AG09319 (cell line): Measurements from ENCODE around the gene GRIK1.

Experiments used
- DNase-seq: peaks from one replicate; pipeline ENCODE4 v3.0.0-alpha.2; 2010; ENCODE audit warnings: low read depth; ENCODE audit errors: extremely low read depth
- TF ChIP-seq, protein P1 (sequence below): IDR thresholded peaks from 2 replicates; pipeline ENCODE4 v1.5.1; 2011; ENCODE audit warnings: low read depth, mild to moderate bottlenecking, inconsistent platforms, low read length, moderate library complexity

GRIK1 gene

DNA sequence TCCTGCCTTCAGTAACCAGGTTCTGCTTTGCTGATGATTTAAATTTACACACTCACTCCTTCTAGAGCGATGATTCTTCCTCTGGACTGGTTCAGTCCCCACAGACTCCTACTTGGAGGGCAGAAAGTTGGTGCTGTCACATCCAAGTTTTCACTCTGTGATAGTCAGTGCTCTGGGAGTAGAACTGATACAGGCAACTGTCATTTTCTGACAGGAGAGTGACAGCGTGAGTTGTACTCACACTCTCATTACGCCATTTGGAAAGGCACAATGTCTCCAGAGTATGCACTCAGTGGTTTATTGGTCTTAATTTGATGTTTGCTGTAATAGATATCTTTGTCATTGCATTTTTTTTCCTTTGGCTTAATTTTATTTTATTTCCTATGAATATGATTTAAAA lies 96.0 kb downstream of the GRIK1 start:
- TF ChIP-seq, protein P1, sequence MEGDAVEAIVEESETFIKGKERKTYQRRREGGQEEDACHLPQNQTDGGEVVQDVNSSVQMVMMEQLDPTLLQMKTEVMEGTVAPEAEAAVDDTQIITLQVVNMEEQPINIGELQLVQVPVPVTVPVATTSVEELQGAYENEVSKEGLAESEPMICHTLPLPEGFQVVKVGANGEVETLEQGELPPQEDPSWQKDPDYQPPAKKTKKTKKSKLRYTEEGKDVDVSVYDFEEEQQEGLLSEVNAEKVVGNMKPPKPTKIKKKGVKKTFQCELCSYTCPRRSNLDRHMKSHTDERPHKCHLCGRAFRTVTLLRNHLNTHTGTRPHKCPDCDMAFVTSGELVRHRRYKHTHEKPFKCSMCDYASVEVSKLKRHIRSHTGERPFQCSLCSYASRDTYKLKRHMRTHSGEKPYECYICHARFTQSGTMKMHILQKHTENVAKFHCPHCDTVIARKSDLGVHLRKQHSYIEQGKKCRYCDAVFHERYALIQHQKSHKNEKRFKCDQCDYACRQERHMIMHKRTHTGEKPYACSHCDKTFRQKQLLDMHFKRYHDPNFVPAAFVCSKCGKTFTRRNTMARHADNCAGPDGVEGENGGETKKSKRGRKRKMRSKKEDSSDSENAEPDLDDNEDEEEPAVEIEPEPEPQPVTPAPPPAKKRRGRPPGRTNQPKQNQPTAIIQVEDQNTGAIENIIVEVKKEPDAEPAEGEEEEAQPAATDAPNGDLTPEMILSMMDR: no peak
- no peak for DNase-seq

DNA sequence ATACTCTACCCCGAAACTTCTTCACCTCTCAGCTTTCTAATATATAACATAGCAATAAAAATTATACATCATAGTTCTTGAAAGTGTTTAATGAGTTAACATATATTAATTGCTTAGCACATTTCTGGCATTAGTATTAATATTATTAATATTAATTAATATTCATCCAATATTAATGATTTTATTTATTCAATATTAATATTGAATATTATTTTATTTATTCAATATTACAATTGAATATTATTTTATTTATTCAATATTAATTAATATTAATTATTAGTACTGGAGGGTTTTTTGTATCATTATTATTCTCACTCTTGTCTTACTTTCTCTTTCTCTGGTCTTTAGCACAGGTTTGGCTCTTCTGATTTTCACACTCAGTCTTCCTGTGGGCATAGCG lies 105.2 kb downstream of the GRIK1 start:
- TF ChIP-seq, protein P1: no peak
- DNase-seq: no peak

DNA sequence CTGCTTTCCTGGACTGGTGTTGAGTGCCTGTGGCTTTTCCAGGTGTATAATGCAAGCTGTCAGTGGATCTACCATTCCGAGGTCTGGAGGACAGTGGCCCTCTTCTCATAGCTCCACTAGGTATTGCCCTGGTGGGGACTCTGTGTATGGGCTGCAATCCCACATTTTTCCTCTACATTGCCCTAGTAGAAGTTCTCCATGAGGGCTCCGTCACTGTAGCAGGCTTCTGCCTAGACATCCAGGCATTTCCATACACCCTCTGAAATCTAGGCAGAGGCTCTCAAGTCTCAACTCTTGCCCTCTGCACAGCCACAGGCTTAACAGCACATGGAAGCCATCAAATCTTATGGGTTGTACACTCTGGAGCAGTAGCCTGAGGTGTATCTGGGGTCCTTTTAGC lies 107.6 kb downstream of the GRIK1 start:
- TF ChIP-seq, protein P1: no peak
- DNase-seq: no peak

DNA sequence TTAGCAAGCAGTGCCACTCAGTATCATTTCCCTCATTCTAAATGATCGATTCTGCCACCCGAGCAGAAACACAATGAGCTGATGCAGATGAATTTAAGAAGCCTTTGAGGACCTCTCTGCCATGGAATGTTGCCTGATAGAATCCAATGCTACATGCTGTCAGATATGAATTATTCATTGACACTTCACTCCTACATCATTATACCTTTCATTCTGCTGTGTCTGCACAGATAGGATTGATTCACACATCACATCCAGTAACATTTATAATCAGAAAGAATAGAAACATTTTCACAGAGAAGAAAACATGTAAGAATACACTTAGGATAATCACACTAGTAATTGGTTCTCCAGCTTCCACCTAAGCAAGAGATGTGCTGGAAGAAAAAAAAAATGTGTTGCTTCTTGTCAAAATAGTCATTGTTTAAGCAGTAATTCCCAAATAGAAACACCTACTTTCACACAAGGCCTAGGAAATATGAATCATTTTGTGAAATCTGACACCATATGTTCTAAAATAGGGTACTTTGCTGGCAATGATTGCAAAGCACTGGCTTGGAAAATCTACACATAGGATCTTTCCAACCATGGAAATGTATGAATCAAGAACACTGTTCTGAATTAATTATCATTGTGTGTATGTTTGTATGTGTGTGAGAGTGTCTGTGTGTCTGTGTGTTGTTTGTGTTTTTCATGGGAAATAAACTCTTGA lies 110.1 kb downstream of the GRIK1 start:
- DNase-seq: no peak
- TF ChIP-seq, protein P1: no peak

DNA sequence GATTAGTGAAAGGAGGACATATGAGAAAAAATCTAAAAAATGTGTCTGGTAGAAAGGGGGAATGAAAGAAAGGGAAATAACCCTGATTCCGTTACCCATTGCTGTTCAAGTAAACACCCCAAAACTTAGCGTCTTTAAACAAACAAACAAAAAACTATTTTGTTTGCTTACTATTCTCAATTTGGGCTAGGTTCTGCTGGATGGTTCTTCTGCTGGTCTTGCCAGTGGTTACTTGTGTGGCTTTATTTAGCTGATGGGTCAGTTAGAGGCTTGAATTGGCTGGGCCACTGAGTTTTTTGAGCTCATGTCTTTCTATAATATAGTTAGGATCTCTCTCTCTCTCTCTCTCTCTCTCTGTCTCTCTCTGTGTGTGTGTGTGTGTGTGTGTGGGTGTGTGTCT lies 112.1 kb downstream of the GRIK1 start:
- TF ChIP-seq, protein P1: no peak
- DNase-seq: no peak

DNA sequence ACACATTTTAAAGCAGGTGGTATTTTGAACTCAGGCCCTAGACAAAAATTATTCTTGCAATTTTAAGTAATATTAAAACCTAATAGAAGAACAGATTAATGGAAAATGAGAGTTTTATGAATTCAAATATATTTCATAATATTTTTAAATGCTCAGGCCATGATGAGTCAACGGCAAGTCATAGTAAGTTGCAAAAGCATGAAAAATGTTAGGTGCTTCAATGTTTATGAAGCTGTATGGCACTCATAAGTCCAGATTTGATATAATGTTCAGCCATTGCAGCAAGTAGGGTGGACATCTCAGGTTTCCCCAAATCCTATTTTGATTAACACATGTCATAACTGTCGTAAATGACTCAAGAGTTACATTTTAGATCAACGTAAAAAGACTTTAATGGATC lies 112.6 kb downstream of the GRIK1 start:
- TF ChIP-seq, protein P1: no peak
- DNase-seq: no peak

DNA sequence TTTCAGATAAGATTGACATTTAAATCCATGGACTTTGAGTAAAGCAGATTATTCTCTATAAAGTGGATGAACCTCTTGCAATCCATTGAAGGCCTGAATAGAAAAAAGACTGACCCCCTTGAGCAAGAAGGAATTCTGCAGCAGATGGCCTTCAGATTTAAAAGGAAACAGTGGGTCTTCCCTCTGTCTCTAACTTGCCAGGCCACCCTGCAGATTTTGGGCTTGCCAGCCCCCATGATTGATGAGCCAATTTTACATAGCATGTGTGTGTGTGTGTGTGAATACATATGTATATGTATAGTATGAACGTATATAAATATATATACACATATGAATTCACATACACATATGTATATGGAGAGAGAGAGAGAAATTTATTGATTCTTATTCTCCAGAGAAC lies 113.4 kb downstream of the GRIK1 start:
- TF ChIP-seq, protein P1: no peak
- no peak for DNase-seq
